ENCODE results near the gene PLEKHG5.
"Not testable (repeated sequence)": the region's sequence is repeated elsewhere in the genome, so short reads cannot be mapped to it uniquely, and the experiment has no call there.

Gene PLEKHG5

DNA sequence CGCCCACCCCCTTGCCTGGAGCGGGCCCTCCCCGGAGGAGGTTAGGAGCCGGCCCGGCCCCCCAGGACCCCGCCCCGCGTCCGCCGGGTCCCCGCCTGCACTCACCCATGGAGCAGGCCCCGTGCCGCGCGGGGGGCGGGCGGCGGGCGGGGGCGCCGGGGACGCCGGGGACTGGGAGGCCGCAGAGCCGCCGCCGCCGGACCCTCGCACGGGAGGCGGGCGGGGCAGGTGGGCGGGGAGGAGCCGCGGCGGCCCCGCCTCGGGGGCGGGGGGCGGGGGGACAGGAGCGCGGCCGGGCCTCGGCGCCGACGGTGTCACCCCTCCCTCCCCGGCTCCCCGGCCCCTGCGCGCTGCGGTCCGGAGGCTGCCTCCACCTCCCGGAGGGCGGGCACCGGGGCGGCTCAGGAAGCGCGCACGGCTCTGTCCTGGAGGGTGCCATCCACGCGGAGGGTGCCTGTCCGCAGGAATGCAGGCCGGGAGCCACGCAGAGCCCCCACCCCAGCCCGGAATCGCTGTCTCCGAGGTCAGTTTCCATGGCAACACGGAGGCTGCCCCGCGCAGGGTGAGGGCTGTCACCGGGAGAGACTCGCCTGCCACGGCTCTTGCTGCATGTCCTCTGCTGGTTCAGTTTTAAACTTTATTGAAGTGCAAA lies 5.9 kb upstream of the PLEKHG5 start:
- peak overlapping the region; percentile 53 for H3K4me3 ChIP-seq (ENCODE audit: low read depth, low read length)

DNA sequence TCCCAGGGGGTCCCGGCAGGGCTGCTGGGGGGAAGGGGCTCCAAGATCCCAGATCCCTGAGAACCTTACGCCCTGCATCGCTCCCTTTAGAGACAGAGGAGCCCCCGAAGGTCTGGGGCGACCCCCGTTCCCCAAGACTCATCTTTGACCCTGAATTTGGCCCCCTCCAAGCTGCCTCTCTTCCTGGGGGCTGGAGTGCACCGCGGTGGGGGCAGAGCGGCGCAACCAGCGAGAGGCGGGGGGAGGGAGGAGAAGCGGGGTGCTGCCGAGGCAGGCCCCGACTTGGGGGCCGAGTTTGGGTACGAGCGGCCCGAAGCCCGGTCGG lies 5.4 kb upstream of the PLEKHG5 start:
- peak overlapping the region; percentile 35 for H3K4me3 ChIP-seq (ENCODE audit: low read depth, low read length)

DNA sequence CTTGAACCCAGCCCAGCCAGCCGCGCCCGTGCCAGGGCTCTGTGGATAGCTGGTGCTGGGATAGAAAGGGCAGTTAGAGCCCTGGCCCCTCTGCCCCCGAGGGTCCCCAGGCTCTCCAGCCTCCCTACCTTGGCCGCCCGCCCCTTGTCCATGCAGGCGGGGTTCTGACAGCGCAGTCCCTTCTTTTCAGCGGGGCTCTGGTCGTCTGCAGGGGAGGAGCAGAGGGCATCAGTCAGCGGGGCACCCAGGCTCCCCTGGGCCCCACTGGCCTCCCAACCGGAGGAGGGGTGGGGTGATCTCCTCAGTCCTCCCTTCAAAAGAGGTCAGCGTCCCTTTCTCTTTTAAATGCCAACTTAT lies 4.9 kb upstream of the PLEKHG5 start:
- peak overlapping the region; percentile 35 for H3K4me3 ChIP-seq (ENCODE audit: low read depth, low read length)

DNA sequence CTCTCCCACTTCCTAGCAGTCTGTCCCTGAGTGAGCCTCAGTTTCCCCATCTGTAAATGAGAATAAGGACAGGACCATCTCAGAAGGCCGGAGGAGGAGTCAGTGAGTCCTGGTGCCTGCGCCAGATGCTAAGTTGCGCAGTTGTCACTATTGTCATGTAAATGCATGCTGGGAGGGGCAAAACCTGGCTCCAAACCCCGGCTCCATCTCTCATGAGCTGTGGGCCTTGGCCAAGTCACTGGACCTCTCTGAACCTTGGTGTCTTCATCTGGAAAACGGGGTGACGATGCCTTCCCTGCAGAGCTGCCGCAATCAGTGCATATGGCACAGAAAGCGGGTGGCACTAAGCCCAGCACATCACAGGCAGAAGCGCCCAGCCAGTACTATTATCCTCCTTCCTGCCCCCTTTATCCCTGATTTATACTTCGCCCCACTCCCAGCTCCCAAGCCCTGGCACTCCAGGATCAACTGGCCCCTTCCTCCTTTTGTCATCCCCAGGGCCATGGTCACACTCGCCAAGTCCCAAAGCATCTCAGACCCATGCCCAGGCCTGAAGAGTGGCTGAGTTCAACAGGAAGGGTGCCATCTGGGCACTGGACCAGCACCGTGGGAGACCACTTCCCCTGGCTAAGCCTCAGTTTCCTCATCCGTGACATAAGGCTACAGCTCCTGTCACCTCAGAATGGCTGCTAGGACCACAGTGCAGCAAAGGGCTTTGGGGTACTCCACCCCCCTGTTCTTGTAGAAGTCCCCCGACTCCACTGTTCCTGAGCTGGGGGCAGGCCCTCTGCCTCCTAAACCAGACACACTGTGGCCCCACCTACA lies 4.3 kb upstream of the PLEKHG5 start:
- H3K4me3 ChIP-seq (ENCODE audit: low read depth, low read length), result no peak overlapping the region

DNA sequence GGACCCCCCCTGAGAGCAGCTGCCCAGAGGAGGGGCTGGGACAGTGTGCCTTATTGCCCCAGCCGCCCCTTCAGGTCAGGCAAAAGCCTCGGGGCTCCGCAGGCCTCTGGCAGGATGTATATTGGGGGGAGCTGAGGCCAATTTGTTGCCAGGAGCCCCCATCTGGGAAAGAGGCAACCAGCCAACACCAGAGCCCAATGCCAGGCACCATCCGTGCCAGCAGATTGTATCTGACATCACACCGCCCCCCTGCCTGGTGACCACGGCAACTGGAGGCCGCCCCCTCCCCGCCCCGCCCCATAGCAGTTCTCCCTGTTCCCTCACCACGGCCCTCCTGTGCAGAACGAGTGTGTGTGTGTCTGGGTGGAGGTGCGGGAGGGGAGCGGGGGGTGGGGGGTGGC lies 3.6 kb upstream of the PLEKHG5 start:
- no peak overlapping the region for H3K4me3 ChIP-seq (ENCODE audit: low read depth, low read length)

DNA sequence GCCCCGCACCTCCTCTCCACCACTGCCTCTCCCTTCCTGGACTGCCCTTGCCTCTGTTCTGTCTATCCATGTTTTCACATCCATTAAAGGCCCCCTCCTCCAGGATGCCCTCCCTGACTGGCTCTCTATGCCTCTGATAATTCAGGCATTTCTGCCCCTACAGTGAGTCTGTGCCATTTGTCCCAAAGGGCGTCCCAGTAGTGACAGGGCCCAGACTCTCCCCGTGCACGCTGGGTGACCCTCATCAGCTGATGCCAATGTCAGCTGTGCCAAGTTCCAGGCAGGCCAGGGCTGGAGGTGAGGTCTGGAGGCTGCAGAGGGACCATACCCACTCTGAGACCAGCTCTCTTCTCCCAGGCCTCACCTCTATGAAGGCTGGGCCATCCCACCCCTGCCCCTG lies 3.2 kb upstream of the PLEKHG5 start:
- H3K4me3 ChIP-seq (ENCODE audit: low read depth, low read length), result no peak overlapping the region

DNA sequence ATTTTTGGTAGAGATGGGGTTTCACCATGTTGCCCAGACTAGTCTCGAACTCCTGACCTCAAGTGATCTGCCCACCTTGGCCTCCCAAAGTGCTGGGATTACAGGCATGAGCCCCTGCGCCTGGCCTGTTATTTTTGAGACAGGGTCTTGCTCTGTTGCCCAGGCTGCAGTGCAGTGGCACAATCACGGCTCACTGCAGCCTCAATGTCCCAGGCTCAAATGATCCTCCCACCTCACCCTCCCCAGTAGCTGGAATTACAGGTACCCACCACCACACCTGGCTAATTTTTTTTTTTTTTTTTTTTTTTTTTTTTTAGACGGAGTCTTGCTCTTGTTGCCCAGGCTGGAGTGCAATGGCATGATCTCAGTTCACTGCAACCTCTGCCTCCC lies 2.4 kb upstream of the PLEKHG5 start:
- not testable (repeated sequence) for H3K4me3 ChIP-seq (ENCODE audit: low read depth, low read length)

DNA sequence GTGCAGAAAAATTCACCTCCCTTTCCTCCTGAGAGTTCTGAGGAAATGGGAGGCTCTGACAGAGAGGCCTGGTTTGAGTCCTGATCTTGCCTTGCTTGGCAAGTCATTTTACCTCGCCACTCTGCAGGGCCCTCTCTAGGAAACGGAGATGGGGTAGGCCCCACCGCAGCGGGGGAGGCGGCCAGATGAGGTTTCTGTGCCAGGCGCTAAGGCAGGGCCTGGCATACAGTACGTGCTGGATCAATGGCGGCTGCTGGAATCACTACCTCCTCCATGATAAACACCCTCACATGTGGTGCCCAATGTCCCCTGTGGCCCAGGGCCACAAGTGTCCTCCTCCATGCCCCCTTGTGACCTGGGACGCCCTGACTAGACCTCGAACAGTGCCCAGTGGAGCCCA lies 499 bp upstream of the PLEKHG5 start:
- no peak overlapping the region for H3K4me3 ChIP-seq (ENCODE audit: low read depth, low read length)

DNA sequence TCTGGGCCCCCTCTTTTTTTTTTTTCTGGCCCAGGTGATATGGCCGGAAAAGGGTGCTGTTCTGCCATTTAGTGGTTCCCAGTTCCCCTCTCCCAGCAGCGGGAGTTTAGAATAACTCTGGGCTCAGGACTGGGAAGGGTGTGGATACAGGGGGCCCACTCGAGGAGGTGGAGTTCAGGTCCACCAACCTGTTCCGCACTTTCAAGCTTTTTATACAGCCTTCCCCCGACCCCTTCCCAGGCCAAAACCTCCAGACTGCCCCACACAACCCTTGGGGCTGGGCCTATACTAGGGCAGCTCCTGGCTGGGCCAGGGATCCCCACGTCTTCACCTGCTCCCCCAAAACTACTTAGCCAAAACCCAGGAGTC lies 402 bp downstream of the PLEKHG5 start:
- H3K4me3 ChIP-seq (ENCODE audit: low read depth, low read length), result peak overlapping the region; percentile 62

DNA sequence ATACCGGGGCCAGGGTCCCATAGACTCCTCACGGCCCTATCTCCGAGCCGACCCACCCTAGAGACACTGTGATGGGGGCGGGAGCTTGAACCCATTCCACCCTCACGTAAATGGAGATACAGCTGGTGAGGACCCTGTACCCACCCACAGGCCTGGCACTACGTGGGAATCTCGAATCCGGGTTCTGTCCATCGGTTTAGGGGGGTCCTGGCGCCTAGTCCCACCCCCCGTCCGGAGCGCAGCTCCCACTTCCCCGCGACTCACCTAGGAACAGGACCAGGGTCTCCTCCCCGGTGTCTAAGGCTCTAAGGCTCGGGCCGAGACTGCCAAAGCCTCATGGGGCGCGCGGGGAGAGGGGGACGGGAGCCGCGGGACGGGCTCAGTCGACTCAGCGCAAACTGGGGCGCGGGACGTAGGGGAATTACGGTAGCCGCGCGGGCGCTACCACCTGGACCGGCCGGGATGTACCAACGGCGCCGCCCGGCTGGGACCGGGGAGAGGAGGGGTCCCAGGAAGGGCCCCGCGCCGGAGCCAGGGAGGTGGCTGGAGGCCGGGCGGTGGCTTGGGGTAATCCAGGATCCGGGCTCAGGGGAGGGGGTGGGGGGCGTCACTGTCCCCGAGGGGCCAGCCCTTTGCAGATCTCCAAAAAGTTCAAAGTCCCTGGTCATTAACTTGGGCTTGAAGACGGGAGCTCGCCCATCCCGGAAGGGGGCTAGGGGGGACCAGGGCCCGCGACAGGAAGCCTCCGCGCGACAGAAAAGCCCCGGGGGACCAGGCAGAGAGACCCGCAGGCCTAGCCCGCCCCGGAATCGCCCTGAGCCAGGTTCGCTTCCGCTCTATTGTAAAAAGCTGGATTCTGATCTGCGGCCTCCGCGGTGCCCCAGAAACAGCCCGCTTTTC lies 1.0 kb downstream of the PLEKHG5 start:
- peak overlapping the region; percentile 62 for H3K4me3 ChIP-seq (ENCODE audit: low read depth, low read length)

DNA sequence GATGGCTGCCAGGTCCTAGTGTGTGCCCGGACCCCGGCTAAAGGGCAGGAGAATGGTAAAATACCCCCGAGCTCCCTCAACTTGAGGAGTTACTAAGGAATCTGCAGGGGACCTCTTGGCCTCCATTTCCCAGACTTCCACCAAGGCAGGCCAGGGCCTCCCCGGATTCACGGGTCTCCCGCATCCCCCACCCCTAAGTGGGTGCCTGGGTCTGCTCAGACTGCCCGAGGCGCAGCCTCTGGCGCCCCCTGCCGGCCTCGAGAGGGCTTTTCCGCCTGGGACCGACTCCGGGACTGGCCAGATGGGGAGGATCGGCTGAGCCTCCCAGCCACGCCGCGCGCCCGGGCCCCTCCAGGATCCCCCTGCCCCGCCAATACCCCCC lies 1.7 kb downstream of the PLEKHG5 start:
- peak overlapping the region; percentile 62 for H3K4me3 ChIP-seq (ENCODE audit: low read depth, low read length)

DNA sequence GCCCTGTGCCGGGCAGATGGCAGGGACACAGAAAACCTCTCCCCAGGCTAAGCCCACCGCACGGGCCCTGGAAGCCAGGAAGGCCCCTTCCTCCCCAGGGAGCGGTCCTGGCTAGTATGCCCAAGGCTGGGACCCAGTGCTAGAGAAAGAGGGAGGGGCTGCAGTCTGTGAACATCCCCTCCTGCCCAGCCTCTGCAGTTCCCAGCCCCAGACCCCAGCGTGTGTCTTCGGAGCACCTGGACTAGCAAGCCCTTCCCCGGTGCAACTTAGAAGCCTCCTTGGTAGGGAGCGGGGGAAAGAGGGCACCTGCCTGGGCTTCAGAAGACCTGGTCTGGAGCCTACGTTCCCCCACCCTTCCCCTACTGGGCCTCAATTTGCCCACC lies 2.1 kb downstream of the PLEKHG5 start:
- H3K4me3 ChIP-seq (ENCODE audit: low read depth, low read length), result no peak overlapping the region

DNA sequence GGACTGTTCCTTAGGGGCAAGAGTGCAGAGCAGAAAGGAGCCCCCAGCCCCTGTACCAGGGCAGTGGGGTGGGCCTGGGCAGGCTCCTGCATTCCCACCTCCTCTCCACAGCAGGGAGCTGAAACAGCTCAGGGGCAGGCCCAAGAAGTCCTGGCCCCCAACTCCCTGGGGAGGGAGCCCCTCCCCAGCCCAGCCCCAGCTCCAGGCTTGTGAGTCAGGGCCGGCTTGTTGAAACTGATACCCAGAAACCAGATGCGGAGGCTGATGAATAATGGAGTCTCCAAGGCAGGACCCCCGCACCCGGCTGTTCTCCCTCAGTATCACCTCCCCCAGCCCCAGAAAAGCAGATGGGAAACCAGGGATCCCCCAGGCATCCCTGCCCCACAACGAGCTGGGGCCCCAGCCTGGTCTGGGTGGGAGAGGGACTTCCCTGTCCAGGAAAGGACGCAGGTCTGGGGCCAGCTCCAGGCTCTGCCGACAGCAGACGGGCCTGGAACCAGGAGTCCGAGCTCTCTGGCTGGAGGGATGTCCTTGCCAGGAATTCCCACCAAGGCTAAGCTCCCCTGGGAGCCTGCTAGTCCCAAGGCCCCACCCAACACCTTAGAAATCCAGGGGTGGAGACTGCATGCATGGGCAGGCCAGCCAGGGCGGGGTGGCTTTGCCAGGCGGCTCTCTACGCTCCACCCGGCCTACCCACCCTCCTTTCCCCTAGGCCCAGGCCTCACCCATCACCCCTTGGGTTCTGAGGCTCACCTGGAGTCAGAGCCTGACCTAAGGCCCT lies 2.7 kb downstream of the PLEKHG5 start:
- no peak overlapping the region for H3K4me3 ChIP-seq (ENCODE audit: low read depth, low read length)

DNA sequence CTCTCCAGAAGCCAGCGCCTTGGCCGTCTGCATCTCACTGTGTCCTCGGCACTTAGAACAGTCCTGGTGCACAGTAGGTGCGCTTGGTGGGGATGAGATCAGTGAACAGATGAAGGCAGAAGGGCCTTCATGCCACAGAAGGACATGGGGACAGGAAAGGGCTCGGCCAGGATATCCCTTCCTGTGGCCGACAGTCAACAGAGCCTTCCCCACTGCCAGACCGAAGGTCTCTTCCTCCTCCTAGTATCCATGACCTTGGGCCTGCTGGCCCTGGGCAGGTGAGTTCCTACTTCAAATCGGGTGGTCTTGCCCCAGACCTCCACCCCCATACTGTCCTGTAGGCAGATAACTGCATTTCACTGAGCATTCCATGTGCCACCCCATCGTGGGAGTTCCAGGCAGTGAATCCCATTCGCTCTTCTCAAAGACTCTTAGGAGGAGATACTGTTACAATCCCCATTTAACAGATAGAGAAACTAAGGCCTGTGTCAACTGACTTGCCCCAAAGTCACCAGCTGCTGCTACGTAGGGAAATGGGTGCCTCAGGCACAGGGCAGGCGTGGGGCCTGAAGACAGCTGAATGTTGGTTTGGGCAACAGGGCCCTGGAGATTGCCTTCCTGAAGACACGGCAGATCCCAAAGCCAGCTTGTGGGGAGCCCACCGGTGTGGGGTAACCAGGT lies 3.5 kb downstream of the PLEKHG5 start:
- no peak overlapping the region for H3K4me3 ChIP-seq (ENCODE audit: low read depth, low read length)

DNA sequence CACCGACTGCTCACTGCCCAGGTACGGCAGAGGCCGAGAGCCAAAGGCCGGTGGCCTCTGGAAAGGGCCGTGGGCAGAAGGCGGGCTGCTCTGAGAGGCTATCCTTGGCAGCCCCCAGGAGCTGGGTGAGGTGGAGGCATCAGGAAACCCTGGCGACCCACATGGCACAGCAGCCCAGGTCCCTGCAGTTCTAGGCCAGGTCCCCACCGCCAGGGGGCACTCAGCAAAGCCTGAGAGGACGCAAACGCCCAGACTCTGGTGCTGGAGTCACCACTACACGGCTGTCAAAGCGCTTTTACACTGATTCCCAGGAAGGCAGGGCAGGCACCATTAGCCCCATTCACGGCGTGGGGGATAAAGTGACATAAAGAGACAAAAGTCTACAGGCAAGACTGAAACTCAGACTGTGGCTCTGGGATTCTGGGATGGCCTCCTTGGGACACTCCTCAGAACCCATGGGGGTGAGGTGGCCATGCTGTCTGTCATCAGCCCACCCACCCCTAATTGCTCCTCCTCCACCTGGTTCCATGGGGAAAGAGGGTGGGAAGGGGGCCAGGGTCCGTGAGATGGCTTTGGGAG lies 4.9 kb downstream of the PLEKHG5 start:
- no peak overlapping the region for H3K4me3 ChIP-seq (ENCODE audit: low read depth, low read length)

DNA sequence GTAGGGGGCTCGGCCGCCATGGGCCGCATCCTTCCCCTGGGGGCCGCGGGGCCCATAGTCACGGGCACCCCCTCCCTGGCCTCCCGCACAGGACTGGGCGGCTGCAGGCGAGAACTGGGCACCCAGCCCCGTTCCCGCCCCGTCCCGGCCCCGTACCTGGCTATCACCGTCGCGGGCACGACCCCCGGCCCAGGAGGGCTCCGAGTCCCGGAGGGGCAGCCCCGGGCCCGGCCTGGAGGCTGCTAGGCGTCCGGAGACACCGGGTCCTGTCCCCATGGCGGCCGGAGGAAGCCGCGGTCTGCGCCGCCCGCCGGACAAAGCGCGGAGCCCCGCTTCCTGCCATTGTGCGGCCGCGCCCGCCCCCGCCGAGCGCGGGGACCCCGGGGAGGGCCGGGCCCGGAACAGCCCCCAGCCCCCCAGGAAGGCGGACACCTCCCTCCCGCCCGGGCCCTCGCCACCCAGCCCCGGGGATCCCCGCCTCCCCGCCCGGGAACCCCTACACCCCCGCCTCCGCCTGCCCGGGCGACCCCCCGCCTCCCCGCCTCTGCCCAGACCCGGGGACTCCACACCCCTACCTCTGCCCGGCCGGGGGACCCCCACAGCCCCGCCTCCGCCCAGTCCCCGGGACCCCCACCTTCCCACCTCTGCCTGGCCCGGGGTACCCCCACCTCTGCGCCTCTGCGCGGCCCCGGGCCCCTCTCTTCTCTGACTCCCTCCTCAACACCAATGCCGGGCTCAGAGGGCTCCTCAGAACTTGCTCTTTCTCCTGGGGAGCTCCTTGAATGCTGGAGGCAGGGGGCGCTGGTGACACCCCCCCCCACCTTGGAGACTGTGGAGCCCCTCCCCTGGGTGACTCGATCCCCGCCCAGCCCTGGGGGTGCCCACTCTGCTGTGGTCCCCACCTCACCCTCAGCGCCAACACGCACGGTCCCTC lies 6.0 kb downstream of the PLEKHG5 start:
- peak overlapping the region; percentile 50 for H3K4me3 ChIP-seq (ENCODE audit: low read depth, low read length)

DNA sequence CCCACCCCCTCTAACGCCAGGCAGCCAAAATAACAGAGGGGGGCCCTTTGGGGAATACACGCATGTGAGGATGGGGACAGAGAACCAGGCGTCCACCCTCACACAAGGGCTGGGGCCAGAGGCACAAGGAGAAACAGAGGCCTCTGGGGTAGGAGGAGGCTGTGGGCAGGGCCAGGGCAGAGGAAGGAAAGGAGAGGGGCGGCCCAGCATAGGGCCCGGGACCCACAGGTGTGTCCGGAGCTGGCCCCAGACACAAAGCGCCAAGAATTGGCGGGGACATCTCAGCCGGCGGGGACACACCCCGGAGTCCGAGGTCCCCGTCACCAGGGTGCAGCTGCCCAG lies 6.7 kb downstream of the PLEKHG5 start:
- H3K4me3 ChIP-seq (ENCODE audit: low read depth, low read length), result peak overlapping the region; percentile 50

DNA sequence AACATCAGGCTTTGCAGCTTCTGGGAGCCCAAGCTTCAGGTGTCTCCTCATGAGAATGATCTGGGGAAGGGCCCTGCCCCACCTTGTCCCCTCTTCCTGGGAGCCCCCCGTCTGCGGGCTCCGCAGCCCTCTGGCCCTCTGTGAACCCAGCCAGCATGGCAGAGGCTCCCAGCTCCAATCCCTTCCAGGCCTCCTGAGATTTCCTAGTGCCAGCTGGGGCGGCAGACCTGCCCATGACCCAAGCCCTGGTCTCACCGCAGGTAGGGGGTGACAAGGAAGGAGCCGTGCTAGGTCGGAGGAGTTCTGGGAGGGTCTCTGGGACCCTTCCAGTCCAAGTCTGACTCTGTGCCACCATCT lies 7.7 kb downstream of the PLEKHG5 start:
- H3K4me3 ChIP-seq (ENCODE audit: low read depth, low read length), result no peak overlapping the region

DNA sequence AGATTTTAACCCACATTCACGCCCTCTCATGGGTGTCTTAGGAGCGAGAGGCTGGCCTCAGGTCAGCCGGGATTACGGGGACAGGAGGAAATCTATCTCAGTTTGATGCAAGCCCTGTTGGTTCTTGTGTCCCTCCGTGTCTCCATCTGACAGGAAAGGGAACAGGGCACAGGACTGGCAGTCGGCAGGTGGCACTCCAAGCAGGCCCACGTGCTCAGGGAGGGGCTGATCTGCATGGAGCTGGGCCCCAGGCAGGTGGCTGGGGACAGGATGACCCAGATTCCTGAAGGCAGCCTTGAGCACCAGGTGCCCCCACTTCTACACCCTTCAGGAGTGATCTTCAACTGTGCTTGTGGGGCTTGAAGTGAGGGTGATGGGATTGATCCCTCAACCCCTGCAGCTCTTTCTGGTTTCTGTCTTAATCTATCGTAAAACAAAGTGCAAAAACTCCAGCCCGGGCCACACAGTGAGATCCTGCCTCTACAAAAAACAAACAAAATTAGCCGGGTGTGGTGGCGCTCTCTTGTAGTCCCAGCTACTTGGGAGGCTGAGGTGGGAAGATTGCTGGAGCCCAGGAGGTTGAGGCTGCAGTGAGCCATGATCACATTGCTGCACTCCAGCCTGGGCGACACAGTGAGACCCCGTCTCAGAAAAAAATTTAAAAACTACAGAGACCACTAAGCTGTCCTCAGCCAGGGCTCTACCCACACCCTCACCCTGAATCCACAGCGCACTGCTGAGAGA lies 8.3 kb downstream of the PLEKHG5 start:
- no peak overlapping the region for H3K4me3 ChIP-seq (ENCODE audit: low read depth, low read length)
